Fibroblast of lung (primary cell): ENCODE data around the gene DNASE1. TPM values are rescaled to one million over a fixed set of nuclear protein-coding genes. Genes with fewer than 3 reads are reported as not detected.

Experiments
- DNase-seq, 2 donors: peaks; one replicate each; pipeline versions ENCODE4 v3.0.0 to v3.0.0-alpha.2; 2010; ENCODE audit warnings: low read depth in 2 of 2
- H2AFZ ChIP-seq: 2 replicates; pipeline ENCODE4 v1.5.1; 2012; ENCODE audit warnings: low read length, control low read depth, inconsistent platforms
- H3K27ac ChIP-seq: 2 replicates; pipeline ENCODE4 v1.5.1; 2011; ENCODE audit warnings: low read length, control low read depth; ENCODE audit not compliant: insufficient read depth
- H3K27me3 ChIP-seq: 2 replicates; pipeline ENCODE4 v1.5.1; 2011; ENCODE audit warnings: mild to moderate bottlenecking, low read length; ENCODE audit not compliant: control insufficient read depth, insufficient read depth
- H3K36me3 ChIP-seq: 2 replicates; pipeline ENCODE4 v1.5.1; 2011; ENCODE audit warnings: low read length; ENCODE audit not compliant: control insufficient read depth, insufficient read depth
- H3K4me1 ChIP-seq: 2 replicates; pipeline ENCODE4 v1.5.1; 2011; ENCODE audit warnings: low read length; ENCODE audit not compliant: control insufficient read depth, insufficient read depth; ENCODE audit errors: extremely low read depth
- H3K4me2 ChIP-seq: 2 replicates; pipeline ENCODE4 v1.5.1; 2011; ENCODE audit warnings: low read length, control low read depth; ENCODE audit not compliant: insufficient read depth; ENCODE audit errors: extremely low read depth
- H3K4me3 ChIP-seq, 4 experiments: fragments of 200-600 bp in 1 of 4; sonication (generic) in 1 of 4; replicated peaks in 1 of 4; 2 replicates each; pipeline ENCODE4 v1.5.1; 2011 to 2016; ENCODE audit warnings: low read length in 4 of 4, low read depth in 3 of 4, mild to moderate bottlenecking in 3 of 4, control low read depth in 2 of 4, inconsistent platforms in 1 of 4, mixed read lengths in 1 of 4; ENCODE audit not compliant: insufficient read depth in 1 of 4; ENCODE audit errors: control extremely low read depth in 1 of 4
- H3K79me2 ChIP-seq: 2 replicates; pipeline ENCODE4 v1.5.1; 2012; ENCODE audit warnings: mild to moderate bottlenecking, low read length, inconsistent platforms; ENCODE audit not compliant: control insufficient read depth, insufficient read depth
- H3K9ac ChIP-seq: 2 replicates; pipeline ENCODE4 v1.5.1; 2011; ENCODE audit warnings: mild to moderate bottlenecking, low read length, control low read depth; ENCODE audit not compliant: insufficient read depth
- H3K9me3 ChIP-seq: 2 replicates; pipeline ENCODE4 v1.5.1; 2012; ENCODE audit warnings: low read depth, low read length; ENCODE audit not compliant: control insufficient read depth, insufficient read depth
- H4K20me1 ChIP-seq: 2 replicates; pipeline ENCODE4 v1.5.1; 2011; ENCODE audit warnings: low read length; ENCODE audit not compliant: control insufficient read depth, insufficient read depth; ENCODE audit errors: extremely low read depth
- CTCF ChIP-seq, 2 donors: IDR thresholded peaks in 1 of 2; conservative IDR thresholded peaks in 1 of 2; 1 replicate in 1 of 2; 2 replicates in 1 of 2; pipeline ENCODE4 v1.5.1; 2011 to 2012; ENCODE audit warnings: low read length in 2 of 2, control low read depth in 1 of 2, inconsistent platforms in 1 of 2, low read depth in 1 of 2, mild to moderate bottlenecking in 1 of 2
- EZH2 ChIP-seq: IDR thresholded peaks from 2 replicates; pipeline ENCODE4 v1.5.1; 2012; ENCODE audit warnings: low read length, control low read depth, mild to moderate bottlenecking; ENCODE audit errors: missing control alignments
- polyA plus RNA-seq, 2 donors: library from polyadenylated mRNA; depleted of rRNA in 1 of 2; stranded (reverse) in 1 of 2; unstranded in 1 of 2; fragments of >200 nt; gene quantifications; 2 replicates each; pipeline ENCODE4 v1.2.1, GENCODE V29; 2011 to 2012; ENCODE audit warnings: missing spikeins in 1 of 2
- total RNA-seq: library from RNA; depleted of rRNA; stranded (reverse); fragments of >200 nt; gene quantifications from 2 replicates; pipeline ENCODE4 v1.2.1, GENCODE V29; 2014

The DNASE1 gene
- total and polyA plus RNA-seq, 2 donors (not counting 1 experiment from before 2014, with no cell fraction given): 2.9 to 29.1 TPM

GRCh38 chr16:3675601-3676130 lies 21.2 kb downstream of the DNASE1 start:
- Histone ChIP-seq H3K27me3 (no peaks in the 10 kb centered on the region), H3K4me3 (no peak overlapping the region), H3K79me2 (no peaks in the 10 kb centered on the region), H3K9me3 (no peaks in the 10 kb centered on the region), H3K4me2 (no peak overlapping the region), H3K4me1 (no peaks in the 10 kb centered on the region), H3K36me3 (peaks cover 18% of the 10 kb centered on the region), H4K20me1 (no peaks in the 10 kb centered on the region), H3K27ac (no peak overlapping the region), H2AFZ (no peak overlapping the region), H3K9ac (no peak overlapping the region)
- DNase-seq: no peak
- TF ChIP-seq EZH2 (no peak), CTCF (conservative IDR thresholded peaks at IDR 0.05 in 1 of 2, IDR thresholded peaks at IDR 0.05 in 1 of 2; ENCODE audit: low read depth in 1 of 2, low read length in 2 of 2) (no peak)

GRCh38 chr16:3677994-3678393 lies 23.5 kb downstream of the DNASE1 start:
- no peak overlapping the region for H3K4me2 ChIP-seq
- H3K36me3 ChIP-seq: peaks cover 16% of the 10 kb centered on the region
- H3K27ac ChIP-seq: no peak overlapping the region
- H3K79me2 ChIP-seq: no peaks in the 10 kb centered on the region
- H4K20me1 ChIP-seq: no peaks in the 10 kb centered on the region
- H3K9me3 ChIP-seq: no peaks in the 10 kb centered on the region
- H3K9ac ChIP-seq: no peak overlapping the region
- no peaks in the 10 kb centered on the region for H3K4me1 ChIP-seq
- no peak overlapping the region for H3K4me3 ChIP-seq
- no peak for DNase-seq
- TF ChIP-seq EZH2: no peak
- no peak for TF ChIP-seq CTCF (conservative IDR thresholded peaks at IDR 0.05 in 1 of 2, IDR thresholded peaks at IDR 0.05 in 1 of 2; ENCODE audit: low read depth in 1 of 2, low read length in 2 of 2)
- no peaks in the 10 kb centered on the region for H3K27me3 ChIP-seq
- H2AFZ ChIP-seq: no peak overlapping the region

GRCh38 chr16:3681206-3681605 lies 26.7 kb downstream of the DNASE1 start:
- peak in 1 of 2 donors; percentile 13 for DNase-seq
- no peaks in the 10 kb centered on the region for H3K79me2 ChIP-seq

More at GRCh38 chr16:3681206-3681605, 26.7 kb downstream of the DNASE1 start:
- no peaks in the 10 kb centered on the region for H3K27me3 ChIP-seq
- no peak overlapping the region for H3K4me2 ChIP-seq
- peaks cover 9% of the 10 kb centered on the region for H3K36me3 ChIP-seq
- no peak overlapping the region for H3K4me3 ChIP-seq
- TF ChIP-seq CTCF (conservative IDR thresholded peaks at IDR 0.05 in 1 of 2, IDR thresholded peaks at IDR 0.05 in 1 of 2; ENCODE audit: low read depth in 1 of 2, low read length in 2 of 2) (no peak), EZH2 (no peak)
- H3K4me1 ChIP-seq: no peaks in the 10 kb centered on the region
- no peak overlapping the region for H3K9ac ChIP-seq
- no peak overlapping the region for H3K27ac ChIP-seq
- H3K9me3 ChIP-seq: no peaks in the 10 kb centered on the region
- no peaks in the 10 kb centered on the region for H4K20me1 ChIP-seq
- H2AFZ ChIP-seq: no peak overlapping the region
